H1 (cell line): ENCODE data around the gene KDM8. TPM values are rescaled to one million over a fixed set of nuclear protein-coding genes. Genes with fewer than 3 reads are reported as not detected.

ENCODE experiments used
- CTCF ChIA-PET: fragments of 300-600 bp; sonication (Branson Sonifier 250); formaldehyde crosslinking; loops from one replicate; lab custom pipeline; 2021; ENCODE audit not compliant: partially characterized antibody; lab: Charles Lee
- POLR2A ChIA-PET: fragments of 300-600 bp; sonication (Branson Sonifier 250); formaldehyde crosslinking; loops from one replicate; lab custom pipeline; 2021; ENCODE audit warnings: inconsistent platforms; ENCODE audit not compliant: partially characterized antibody; lab: Charles Lee
- DNase-seq, 2 experiments: peaks; one replicate each; pipeline versions ENCODE4 v3.0.0 to v3.0.0-alpha.2; 2010 to 2022; ENCODE audit warnings: low spot score in 2 of 2, low read depth in 1 of 2, mixed read lengths in 1 of 2
- FAIRE-seq: peaks from 2 replicates; lab custom pipeline; 2011; peaks lifted over from hg19 to GRCh38; lab: Jason Lieb, UNC
- H2AFZ ChIP-seq: 2 replicates; pipeline ENCODE4 v1.8.1; 2012; ENCODE audit warnings: low read length, inconsistent platforms
- H2AK5ac ChIP-seq: 2 replicates; pipeline ENCODE4 v1.6.1; 2013; ENCODE audit warnings: low read depth, low read length
- H2BK120ac ChIP-seq: replicated peaks from 2 replicates; pipeline ENCODE3; 2013; ENCODE audit warnings: low read depth, low read length, inconsistent platforms
- H2BK12ac ChIP-seq: 2 replicates; pipeline ENCODE4 v1.6.1; 2013; ENCODE audit warnings: low read depth, low read length
- H2BK15ac ChIP-seq: 2 replicates; pipeline ENCODE4 v1.6.1; 2013; ENCODE audit warnings: low read length
- H2BK20ac ChIP-seq: 2 replicates; pipeline ENCODE4 v1.6.1; 2013; ENCODE audit warnings: low read length
- H2BK5ac ChIP-seq: 2 replicates; pipeline ENCODE4 v1.6.1; 2013; ENCODE audit warnings: low read depth, low read length
- H3K14ac ChIP-seq: 2 replicates; pipeline ENCODE4 v1.6.1; 2013; ENCODE audit warnings: inconsistent platforms; ENCODE audit not compliant: insufficient read length
- H3K18ac ChIP-seq: 2 replicates; pipeline ENCODE4 v1.6.1; 2013; ENCODE audit warnings: low read length; ENCODE audit errors: extremely low read depth
- H3K23ac ChIP-seq: 2 replicates; pipeline ENCODE4 v1.6.1; 2013; ENCODE audit warnings: inconsistent platforms; ENCODE audit not compliant: insufficient read length
- H3K23me2 ChIP-seq: 2 replicates; pipeline ENCODE4 v1.6.1; 2013; ENCODE audit warnings: low read depth, low read length
- H3K27ac ChIP-seq: 2 replicates; pipeline ENCODE4 v1.6.1; 2011; ENCODE audit warnings: low read depth, low read length, inconsistent platforms
- H3K27me3 ChIP-seq, 4 experiments: replicated peaks in 1 of 4; 1 replicate in 1 of 4; 2 replicates in 3 of 4; pipeline versions ENCODE4 v1.6.1 to v1.8.1; 2011 to 2013; ENCODE audit warnings: low read length in 3 of 4, mild to moderate bottlenecking in 3 of 4, inconsistent platforms in 2 of 4, mixed read lengths in 2 of 4, moderate library complexity in 1 of 4; ENCODE audit not compliant: control insufficient read depth in 3 of 4, insufficient read depth in 3 of 4; ENCODE audit errors: extremely low read depth in 1 of 4
- H3K36me3 ChIP-seq, 4 experiments: 2 replicates each; pipeline versions ENCODE4 v1.6.1 to v1.8.1; 2011 to 2013; ENCODE audit warnings: mild to moderate bottlenecking in 4 of 4, low read length in 3 of 4, moderate library complexity in 2 of 4, control low read depth in 1 of 4, inconsistent platforms in 1 of 4; ENCODE audit not compliant: insufficient read depth in 4 of 4, control insufficient read depth in 2 of 4
- H3K4ac ChIP-seq: replicated peaks from 2 replicates; pipeline ENCODE3; 2013; ENCODE audit warnings: low read length, low read depth, mixed read lengths, inconsistent platforms; ENCODE audit not compliant: insufficient read length
- H3K4me1 ChIP-seq, 4 experiments: replicated peaks in 1 of 4; 1 replicate in 1 of 4; 2 replicates in 3 of 4; pipeline versions ENCODE4 v1.6.1 to v1.8.1; 2011 to 2013; ENCODE audit warnings: low read length in 3 of 4, inconsistent platforms in 2 of 4, mixed read lengths in 1 of 4; ENCODE audit not compliant: insufficient read depth in 4 of 4, control insufficient read depth in 3 of 4
- H3K4me2 ChIP-seq, 2 experiments: 2 replicates each; pipeline versions ENCODE4 v1.6.1 to v1.8.1; 2011 to 2013; ENCODE audit warnings: low read depth in 2 of 2, low read length in 2 of 2, control low read depth in 1 of 2, inconsistent platforms in 1 of 2, mild to moderate bottlenecking in 1 of 2; ENCODE audit not compliant: insufficient read depth in 1 of 2
- H3K4me3 ChIP-seq, 4 experiments: fragments of 200-600, 300-600 bp in 1 of 4; sonication (generic), shearing (Covaris generic), sonication (Bioruptor Twin) in 1 of 4; 2 replicates each; pipeline versions ENCODE4 v1.5.1 to v1.8.1; 2011 to 2016; ENCODE audit warnings: low read length in 4 of 4, low read depth in 3 of 4, control low read depth in 2 of 4, inconsistent platforms in 2 of 4, mild to moderate bottlenecking in 2 of 4, mixed read lengths in 1 of 4, moderate library complexity in 1 of 4; ENCODE audit not compliant: insufficient read depth in 2 of 4; ENCODE audit errors: extremely low read depth in 1 of 4
- H3K56ac ChIP-seq: replicated peaks from 2 replicates; pipeline ENCODE3; 2013; ENCODE audit warnings: low read depth, mild to moderate bottlenecking, mixed read lengths, low read length, inconsistent platforms; ENCODE audit not compliant: insufficient read length
- H3K79me1 ChIP-seq: 2 replicates; pipeline ENCODE4 v1.6.1; 2013; ENCODE audit warnings: low read depth, low read length, control low read depth
- H3K79me2 ChIP-seq, 2 experiments: 2 replicates each; pipeline versions ENCODE4 v1.6.1 to v1.8.1; 2012 to 2013; ENCODE audit warnings: low read length in 2 of 2, mild to moderate bottlenecking in 2 of 2, inconsistent platforms in 1 of 2; ENCODE audit not compliant: insufficient read depth in 2 of 2, control insufficient read depth in 1 of 2
- H3K9ac ChIP-seq, 4 experiments: replicated peaks in 1 of 4; 1 replicate in 1 of 4; 2 replicates in 3 of 4; pipeline versions ENCODE4 v1.6.1 to v1.8.1; 2011 to 2013; ENCODE audit warnings: low read depth in 3 of 4, low read length in 3 of 4, control low read depth in 2 of 4, mild to moderate bottlenecking in 2 of 4, moderate library complexity in 2 of 4, inconsistent platforms in 1 of 4; ENCODE audit errors: extremely low read depth in 1 of 4
- H3K9me3 ChIP-seq, 2 experiments: 2 replicates each; pipeline versions ENCODE4 v1.6.1 to v1.8.1; 2012 to 2013; ENCODE audit warnings: mild to moderate bottlenecking in 2 of 2, moderate library complexity in 2 of 2, control low read depth in 1 of 2, inconsistent platforms in 1 of 2, low read depth in 1 of 2, low read length in 1 of 2, mixed read lengths in 1 of 2; ENCODE audit not compliant: insufficient read depth in 2 of 2
- H4K20me1 ChIP-seq, 2 experiments: replicated peaks in 1 of 2; 2 replicates each; pipeline versions ENCODE3 to v1.8.1; 2011 to 2013; ENCODE audit warnings: inconsistent platforms in 2 of 2, low read length in 2 of 2, mild to moderate bottlenecking in 1 of 2; ENCODE audit not compliant: insufficient read depth in 2 of 2, control insufficient read depth in 1 of 2
- H4K5ac ChIP-seq: 2 replicates; pipeline ENCODE4 v1.6.1; 2013; ENCODE audit warnings: low read length, low read depth, mixed read lengths, inconsistent platforms; ENCODE audit not compliant: insufficient read length
- H4K8ac ChIP-seq: 2 replicates; pipeline ENCODE4 v1.8.0; 2013; ENCODE audit warnings: mild to moderate bottlenecking, moderate library complexity, low read length, inconsistent platforms; ENCODE audit not compliant: insufficient read depth; ENCODE audit errors: extremely low read depth
- H4K91ac ChIP-seq: replicated peaks from 2 replicates; pipeline ENCODE3; 2013; ENCODE audit warnings: low read length, mixed read lengths, inconsistent platforms; ENCODE audit not compliant: insufficient read length
- CHD1 ChIP-seq: IDR thresholded peaks from 2 replicates; pipeline ENCODE4 v1.6.1; 2012; ENCODE audit warnings: low read depth, low read length, improper control_type of control experiment
- CTBP2 ChIP-seq: IDR thresholded peaks from 2 replicates; pipeline ENCODE4 v1.7.0; 2011; ENCODE audit warnings: borderline replicate concordance, mild to moderate bottlenecking, moderate library complexity, mixed read lengths, low read length; ENCODE audit not compliant: insufficient read depth, insufficient read length
- EZH2 ChIP-seq: fragments of 200-600 bp; sonication (generic); IDR thresholded peaks from 2 replicates; pipeline ENCODE4 v1.7.1; 2012; ENCODE audit warnings: low read depth, mild to moderate bottlenecking, moderate library complexity, low read length, inconsistent platforms; ENCODE audit not compliant: severe bottlenecking
- KDM5A ChIP-seq: fragments of 200-600 bp; IDR thresholded peaks from 2 replicates; pipeline ENCODE4 v1.7.1; 2012; ENCODE audit warnings: mild to moderate bottlenecking, low read length, inconsistent platforms, mixed read lengths
- MAFK ChIP-seq: IDR thresholded peaks from 2 replicates; pipeline ENCODE4 v1.6.1; 2012; ENCODE audit warnings: low read depth, mild to moderate bottlenecking, improper control_type of control experiment, low read length
- POLR2AphosphoS5 ChIP-seq: IDR thresholded peaks from 2 replicates; pipeline ENCODE4 v1.6.1; 2011; ENCODE audit warnings: low read depth, low read length
- RXRA ChIP-seq: IDR thresholded peaks from 2 replicates; pipeline ENCODE4 v1.6.1; 2011; ENCODE audit warnings: low read depth, mild to moderate bottlenecking, low read length, moderate library complexity; ENCODE audit not compliant: insufficient read depth
- SAP30 ChIP-seq: fragments of 300-600 bp; sonication (generic); IDR thresholded peaks from 2 replicates; pipeline ENCODE4 v1.7.1; 2012; ENCODE audit warnings: low read length, moderate library complexity, mild to moderate bottlenecking, inconsistent platforms; ENCODE audit not compliant: insufficient read depth, insufficient replicate concordance
- SIN3A ChIP-seq, 2 experiments: IDR thresholded peaks in 1 of 2; conservative IDR thresholded peaks in 1 of 2; 2 replicates each; pipeline ENCODE4 v1.6.1; 2011 to 2012; ENCODE audit warnings: low read length in 2 of 2, improper control_type of control experiment in 1 of 2, low read depth in 1 of 2, mild to moderate bottlenecking in 1 of 2
- SP1 ChIP-seq: IDR thresholded peaks from 2 replicates; pipeline ENCODE4 v1.6.1; 2011; ENCODE audit warnings: low read depth, low read length
- TAF7 ChIP-seq: optimal IDR thresholded peaks from 2 replicates; pipeline ENCODE3; 2011; ENCODE audit warnings: low read depth, mild to moderate bottlenecking, inconsistent platforms, low read length, moderate library complexity, borderline replicate concordance
- TBP ChIP-seq: IDR thresholded peaks from 2 replicates; pipeline ENCODE4 v1.6.1; 2011; ENCODE audit warnings: low read depth, low read length, improper control_type of control experiment
- WGBS, 2 experiments: shearing (Covaris generic) in 1 of 2; methylation state at CpG; one replicate each; pipeline versions ENCODE4 v1.1.6 to v1.1.7; 2013 to 2015; ENCODE audit warnings: low lambda C conversion rate in 2 of 2, mixed read lengths in 2 of 2, inconsistent platforms in 1 of 2, low coverage in 1 of 2, missing lambda C conversion rate in 1 of 2; ENCODE audit not compliant: insufficient replicate concordance in 2 of 2, insufficient coverage in 1 of 2, insufficient read length in 1 of 2; ENCODE audit errors: extremely low coverage in 1 of 2, missing lambda C conversion rate in 1 of 2; 5-methylcytosine and 5-hydroxymethylcytosine counted together
- polyA plus RNA-seq, 7 experiments: library from polyadenylated mRNA; depleted of rRNA in 3 of 7; stranded (reverse) in 5 of 7; unstranded in 2 of 7; fragments of >200 nt in 5 of 7; fragments of 200-250 nt in 2 of 7; gene quantifications; 1 replicate in 5 of 7; 2 replicates in 1 of 7; 4 replicates in 1 of 7; pipeline versions ENCODE4 v1.2.1 to v1.2.3, GENCODE V29; 2011 to 2013; ENCODE audit warnings: missing spikeins in 2 of 7, mixed read lengths in 2 of 7
- total RNA-seq: library from RNA; stranded (reverse); fragmentation: NEBNext Ultra II Directional; extraction: Animal tissue kit (Norgen Biotek cat#: 25700); gene quantifications from 2 replicates; pipeline ENCODE4 v1.2.1, GENCODE V29; 2021

Gene KDM8
- total and polyA plus RNA-seq, 2 of the 8 experiments (the other 6 are each of a cell fraction or from before 2014, with no cell fraction given), result 10.3 to 12.8 TPM

GRCh38 chr16:27195941-27196595, 7.3 kb upstream of the KDM8 start:
- Histone ChIP-seq H3K56ac (no peak overlapping the region), H3K9ac (no peak overlapping the region), H2AFZ (no peak overlapping the region), H3K4me1 (peaks cover 0 to 4% (median 0%) of the 10 kb centered on the region in 4 experiments; a peak in 1 of 7 replicates), H2BK15ac (no peak overlapping the region), H3K27ac (no peak overlapping the region), H3K18ac (no peak overlapping the region), H3K23me2 (no peaks in the 10 kb centered on the region), H3K4ac (no peak overlapping the region), H2BK12ac (no peak overlapping the region), H3K79me2 (no peaks in the 10 kb centered on the region), H3K27me3 (no peaks in the 10 kb centered on the region), H4K8ac (no peak overlapping the region), H3K9me3 (no peaks in the 10 kb centered on the region), H2BK5ac (no peak overlapping the region), H3K4me3 (no peak overlapping the region), H3K36me3 (no peaks in the 10 kb centered on the region), H3K14ac (no peak overlapping the region), H4K91ac (no peak overlapping the region), H2BK20ac (no peak overlapping the region), H4K5ac (no peak overlapping the region), H3K79me1 (no peaks in the 10 kb centered on the region), H2AK5ac (0 out of 2 replicates have a peak overlapping the region, but pooled peaks have one; percentile 13), H3K4me2 (no peak overlapping the region), H2BK120ac (no peak overlapping the region), H4K20me1 (no peaks in the 10 kb centered on the region), H3K23ac (no peak overlapping the region)
- ChIA-PET POLR2A (no interaction called here), CTCF (interaction anchor here (0.7 to 1.6 kb wide), 3 partner anchors 15 to 160 kb away, joined by 3 to 5 read pairs (median 3); no protein-coding TSS in a partner anchor)
- DNase-seq, result no peak
- TF ChIP-seq SP1 (no peak), CTBP2 (no peak), POLR2AphosphoS5 (no peak), MAFK (no peak), SIN3A (conservative IDR thresholded peaks at IDR 0.05 in 1 of 2, IDR thresholded peaks at IDR 0.05 in 1 of 2; ENCODE audit: low read depth in 1 of 2, low read length in 2 of 2) (no peak), SAP30 (no peak), RXRA (no peak), KDM5A (no peak), EZH2 (no peak), TAF7 (no peak), TBP (no peak), CHD1 (no peak)
- no peak for FAIRE-seq
- WGBS, 2 experiments, result 84% methylated on average over 7 of the region's 9 CpGs; no CpG with 5 or more reads in 1 of the 2 experiments
